GM12864 (cell line): Measurements from ENCODE around the gene PSMB11.

ENCODE experiments used
- DNase-seq: peaks from one replicate; pipeline ENCODE4 v3.0.0-alpha.2; 2011; ENCODE audit warnings: low read depth
- H3K4me3 ChIP-seq: 2 replicates; pipeline ENCODE4 v1.5.1; 2011; ENCODE audit warnings: mild to moderate bottlenecking, low read depth, low read length, control low read depth
- TF ChIP-seq, protein P1 (sequence below): IDR thresholded peaks from 2 replicates; pipeline ENCODE4 v1.5.1; 2011; ENCODE audit warnings: low read depth, mild to moderate bottlenecking, moderate library complexity, low read length, control low read depth, inconsistent platforms; ENCODE audit errors: missing control alignments

PSMB11 gene

DNA sequence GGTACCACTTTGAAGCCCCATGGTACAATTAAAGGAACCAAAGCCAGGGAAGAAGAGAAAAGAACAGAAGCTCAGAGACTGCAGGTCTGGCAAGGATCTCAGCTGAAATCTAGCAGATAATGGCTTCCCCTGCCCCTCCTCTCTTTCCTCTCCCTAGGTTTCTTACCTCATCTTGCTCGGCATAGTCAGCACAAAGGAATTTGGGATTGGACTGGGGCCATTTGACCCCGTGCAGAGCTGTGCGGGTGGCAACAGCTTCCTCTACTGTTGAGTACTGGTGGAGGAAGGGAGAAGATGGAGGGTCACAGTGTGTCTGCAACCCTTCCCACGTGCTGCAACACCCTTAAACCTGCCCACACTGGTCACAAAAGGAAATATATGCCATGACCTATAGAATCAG is 20.0 kb downstream of the PSMB11 start:
- DNase-seq = no peak
- no peak overlapping the region for H3K4me3 ChIP-seq
- TF ChIP-seq, protein P1, sequence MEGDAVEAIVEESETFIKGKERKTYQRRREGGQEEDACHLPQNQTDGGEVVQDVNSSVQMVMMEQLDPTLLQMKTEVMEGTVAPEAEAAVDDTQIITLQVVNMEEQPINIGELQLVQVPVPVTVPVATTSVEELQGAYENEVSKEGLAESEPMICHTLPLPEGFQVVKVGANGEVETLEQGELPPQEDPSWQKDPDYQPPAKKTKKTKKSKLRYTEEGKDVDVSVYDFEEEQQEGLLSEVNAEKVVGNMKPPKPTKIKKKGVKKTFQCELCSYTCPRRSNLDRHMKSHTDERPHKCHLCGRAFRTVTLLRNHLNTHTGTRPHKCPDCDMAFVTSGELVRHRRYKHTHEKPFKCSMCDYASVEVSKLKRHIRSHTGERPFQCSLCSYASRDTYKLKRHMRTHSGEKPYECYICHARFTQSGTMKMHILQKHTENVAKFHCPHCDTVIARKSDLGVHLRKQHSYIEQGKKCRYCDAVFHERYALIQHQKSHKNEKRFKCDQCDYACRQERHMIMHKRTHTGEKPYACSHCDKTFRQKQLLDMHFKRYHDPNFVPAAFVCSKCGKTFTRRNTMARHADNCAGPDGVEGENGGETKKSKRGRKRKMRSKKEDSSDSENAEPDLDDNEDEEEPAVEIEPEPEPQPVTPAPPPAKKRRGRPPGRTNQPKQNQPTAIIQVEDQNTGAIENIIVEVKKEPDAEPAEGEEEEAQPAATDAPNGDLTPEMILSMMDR = no peak

DNA sequence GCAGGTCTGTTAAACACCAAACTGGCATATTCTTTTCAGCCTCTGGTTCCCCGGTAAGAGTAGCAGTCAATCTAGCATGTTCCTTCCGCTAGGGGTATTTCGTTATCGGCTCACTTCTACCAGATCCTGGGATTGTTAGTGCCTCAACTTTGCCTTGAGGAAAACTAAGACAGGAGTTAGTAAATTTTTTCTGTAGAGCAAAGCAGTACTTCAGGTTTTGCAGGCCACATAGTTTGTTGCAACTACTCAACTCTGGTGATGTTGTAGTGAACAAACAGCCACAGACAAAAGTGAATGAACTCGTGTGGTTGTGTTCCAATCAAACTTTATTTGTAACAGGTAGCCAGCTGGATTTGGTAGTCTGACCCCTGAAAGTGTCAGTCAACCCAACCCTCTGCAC is 21.6 kb downstream of the PSMB11 start:
- TF ChIP-seq, protein P1 = no peak

DNA sequence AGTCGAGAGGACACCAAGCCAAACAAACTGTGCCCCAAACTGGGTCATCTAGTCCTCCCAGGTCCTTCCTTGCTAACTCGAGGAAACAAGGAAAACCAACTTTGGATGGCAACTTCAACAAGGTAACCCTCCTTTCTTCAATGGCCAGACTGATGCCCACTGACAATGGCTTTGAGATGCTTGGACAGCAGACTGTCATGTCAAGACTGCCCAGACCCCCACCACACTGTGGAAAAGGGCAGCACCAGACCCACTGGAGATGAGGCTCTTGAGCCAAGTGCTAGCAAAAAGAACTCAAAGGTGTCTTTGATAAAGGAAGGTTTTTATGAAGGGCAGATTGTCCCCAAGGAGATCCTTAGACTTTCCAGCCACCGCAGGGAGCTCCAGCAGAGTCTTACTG is 24.4 kb downstream of the PSMB11 start:
- H3K4me3 ChIP-seq = no peak overlapping the region
- TF ChIP-seq, protein P1 = no peak
- no peak for DNase-seq

More for the DNA sequence above, 21.6 kb downstream of the PSMB11 start:
- no peak for DNase-seq
- H3K4me3 ChIP-seq = no peak overlapping the region

DNA sequence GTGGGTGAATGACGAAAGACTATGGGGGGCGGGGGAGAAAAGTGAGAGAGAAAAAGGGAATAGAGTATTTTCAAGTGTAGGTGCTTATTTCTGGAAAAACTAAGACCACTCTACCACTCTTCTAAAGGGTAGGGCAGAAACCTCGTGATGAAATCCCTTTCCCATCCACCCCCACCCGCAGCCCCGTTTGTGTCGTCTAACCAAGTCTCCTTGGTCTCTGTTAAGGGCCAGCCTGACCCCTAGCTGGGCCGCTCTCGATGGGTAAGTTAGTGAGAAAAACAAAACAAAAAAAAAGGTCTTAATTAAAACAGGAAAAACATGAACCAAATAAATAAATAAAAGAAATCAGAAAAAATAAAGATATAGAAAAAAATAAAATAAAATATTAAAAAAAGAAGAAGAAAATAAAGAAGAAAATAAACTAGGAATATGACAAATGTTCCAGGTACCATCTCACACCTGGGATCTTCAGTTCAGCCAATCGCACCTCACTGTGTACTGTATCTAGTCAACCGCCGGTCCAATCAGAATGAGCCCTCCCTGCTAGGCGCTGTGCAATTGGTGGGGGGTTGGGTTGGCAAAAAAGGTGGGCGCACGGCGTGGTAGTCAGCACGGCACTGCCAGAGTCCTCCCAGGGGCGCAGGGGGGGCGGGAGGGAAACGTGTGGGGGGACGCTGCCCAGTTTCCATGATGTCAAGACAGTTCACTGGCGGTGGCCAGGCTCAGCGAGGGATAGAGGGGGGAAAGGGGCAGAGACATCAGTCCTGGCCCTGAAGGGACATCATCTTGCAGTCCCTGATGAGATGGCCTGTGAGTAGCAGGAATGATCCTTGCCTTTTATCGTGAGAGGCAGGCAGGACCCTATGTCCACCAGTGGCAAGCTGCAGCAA is 25.1 kb downstream of the PSMB11 start:
- no peak for DNase-seq
- TF ChIP-seq, protein P1 = no peak
- H3K4me3 ChIP-seq = no peak overlapping the region

DNA sequence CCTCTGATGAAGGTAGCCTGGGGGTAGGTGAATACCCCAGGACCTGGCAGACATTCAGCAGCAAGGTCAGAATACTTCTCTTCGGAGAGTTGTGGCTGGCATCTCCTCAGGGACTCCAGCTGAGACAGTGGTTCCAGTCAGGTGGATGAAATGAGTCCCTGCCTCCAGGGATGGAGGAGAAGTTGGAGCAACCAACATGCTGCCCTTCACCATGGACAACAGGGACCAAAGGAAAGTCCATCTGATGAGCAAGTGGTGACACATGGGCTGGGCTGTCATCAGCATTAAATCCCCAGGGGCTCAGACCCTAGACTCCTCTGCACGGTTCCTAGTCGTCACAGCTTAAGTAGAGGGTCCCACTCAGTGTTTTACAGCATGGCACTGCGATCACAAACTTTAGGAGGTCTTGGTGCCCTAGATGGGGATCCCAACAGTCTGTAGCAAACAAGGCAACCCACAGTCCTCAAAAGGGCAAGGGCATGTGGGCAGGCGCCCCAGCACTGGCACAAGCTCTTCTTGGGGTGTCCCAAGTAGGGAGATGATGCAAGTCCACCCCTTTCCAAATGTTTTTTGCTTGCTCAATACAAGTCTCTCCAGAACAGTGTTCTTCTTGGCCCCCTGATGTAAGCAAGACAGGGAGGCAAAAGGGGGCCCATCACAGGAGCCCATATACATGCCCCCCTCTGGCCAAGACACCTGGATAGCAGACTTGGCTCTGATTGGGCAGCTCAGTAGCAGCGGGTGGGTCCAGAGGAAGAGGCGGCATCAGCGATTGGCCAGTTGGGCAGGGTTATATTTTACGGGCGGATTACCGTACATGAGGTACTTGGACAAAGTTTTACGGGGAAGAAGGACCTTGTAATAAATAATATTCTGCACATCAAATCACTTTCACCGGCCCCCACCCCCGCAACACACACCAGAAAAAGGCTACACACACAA is 26.1 kb downstream of the PSMB11 start:
- TF ChIP-seq, protein P1 = no peak
- no peak for DNase-seq
- no peak overlapping the region for H3K4me3 ChIP-seq

DNA sequence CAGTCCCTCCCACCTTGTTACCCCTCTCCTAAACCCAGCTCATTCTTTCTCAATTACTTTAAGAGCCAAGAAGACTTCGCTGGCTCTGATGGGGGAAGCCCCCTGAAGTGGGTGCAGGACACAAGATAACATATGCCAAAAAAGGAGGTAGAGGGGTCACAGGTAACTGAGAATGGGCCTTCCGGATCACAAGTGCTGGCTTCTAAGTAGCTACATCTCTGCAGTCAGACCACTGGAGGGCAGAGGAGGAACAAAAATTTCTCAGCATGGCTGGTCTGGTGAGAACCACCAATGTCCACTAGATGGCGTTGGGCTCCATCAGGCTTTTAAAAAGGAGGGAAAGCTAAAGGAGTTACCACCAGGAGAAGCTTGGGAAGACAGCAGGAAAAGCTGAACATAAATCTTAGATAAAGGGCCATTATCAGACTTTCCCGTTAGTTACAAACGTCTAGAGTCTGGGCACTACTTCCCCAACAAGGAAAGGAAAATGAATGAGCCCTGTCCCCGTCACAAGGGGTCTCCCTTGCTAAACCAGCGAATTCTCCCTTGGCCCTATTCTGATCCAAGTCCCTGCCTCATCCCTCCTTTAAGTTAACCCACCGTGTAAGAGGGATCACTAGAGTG is 26.9 kb downstream of the PSMB11 start:
- DNase-seq = peak; percentile 72
- H3K4me3 ChIP-seq = no peak overlapping the region
- TF ChIP-seq, protein P1 = peak; percentile 98
